Left cardiac atrium (tissue), 4 donors: Measurements from ENCODE around the gene CYP2B6. TPM values are rescaled to one million over a fixed set of nuclear protein-coding genes. Genes with fewer than 3 reads are reported as not detected.
A peak's percentile ranks its signal among the peaks of the same experiment; 100 is the strongest.
"Not testable (repeated sequence)": the region's sequence is repeated elsewhere in the genome, so short reads cannot be mapped to it uniquely, and the experiment has no call there.

Experiments
- ATAC-seq, 2 donors: fragments of 200-7000 bp; cut with Tn5 transposase; one replicate each; pipeline ENCODE4 v1.9.1; 2020; ENCODE audit warnings: mild to moderate bottlenecking in 2 of 2, moderate library complexity in 2 of 2
- DNase-seq: peaks from one replicate; pipeline ENCODE4 v3.0.0-alpha.2; 2020
- intact Hi-C, 2 donors: fragments of 100-400 bp; cut with DNase I; formaldehyde crosslinking; loops; one replicate each; pipeline versions ENCODE4 v1.14.1 to v1.15.1; 2022 to 2023
- long read RNA-seq: library from polyadenylated mRNA; unstranded; transcript quantifications from one replicate; pipeline ENCODE4 v2.0.0, GENCODE V29; 2021
- total RNA-seq, 2 donors: library from RNA; stranded (reverse); fragmentation: NEBNext Ultra II Directional; extraction: Animal tissue kit (Norgen Biotek cat#: 25700); gene quantifications; one replicate each; pipeline ENCODE4 v1.2.1, GENCODE V29; 2021
- donor health status: DM: no; HTN: yes; CAD: no.
- donor health status: DM: no; HTN: yes; CAD: no; lungs with severe emphysema.
- donor health status: DM: yes; HTN: yes; CAD: no.
- donor health status: Dilated cardiomyopathy.

Gene CYP2B6
- total RNA-seq: under 1 TPM in 1 of 2 donors, not detected in 1; 0.12 TPM
- long read RNA-seq: 0 reads

DNA sequence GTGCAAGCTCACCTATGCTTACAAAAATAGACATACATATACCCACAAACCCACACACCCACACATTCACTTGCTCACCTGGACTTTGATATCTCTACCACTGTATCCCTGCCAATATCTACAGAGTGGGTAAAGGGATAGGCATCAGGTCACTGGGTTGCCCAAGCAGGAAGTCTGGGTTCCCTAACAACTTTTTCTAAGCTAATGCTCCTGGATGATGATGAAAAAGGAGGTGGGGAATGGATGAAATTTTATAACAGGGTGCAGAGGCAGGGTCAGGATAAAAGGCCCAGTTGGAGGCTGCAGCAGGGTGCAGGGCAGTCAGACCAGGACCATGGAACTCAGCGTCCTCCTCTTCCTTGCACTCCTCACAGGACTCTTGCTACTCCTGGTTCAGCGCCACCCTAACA is at the start of gene CYP2B6:
Gene CYP2B6 (plus strand): TSS at position 311 of the 410 bp plus-strand sequence. CDS start 24 bp downstream, at position 335.
- intact Hi-C loops: no loop called here
- no peak for ATAC-seq

DNA sequence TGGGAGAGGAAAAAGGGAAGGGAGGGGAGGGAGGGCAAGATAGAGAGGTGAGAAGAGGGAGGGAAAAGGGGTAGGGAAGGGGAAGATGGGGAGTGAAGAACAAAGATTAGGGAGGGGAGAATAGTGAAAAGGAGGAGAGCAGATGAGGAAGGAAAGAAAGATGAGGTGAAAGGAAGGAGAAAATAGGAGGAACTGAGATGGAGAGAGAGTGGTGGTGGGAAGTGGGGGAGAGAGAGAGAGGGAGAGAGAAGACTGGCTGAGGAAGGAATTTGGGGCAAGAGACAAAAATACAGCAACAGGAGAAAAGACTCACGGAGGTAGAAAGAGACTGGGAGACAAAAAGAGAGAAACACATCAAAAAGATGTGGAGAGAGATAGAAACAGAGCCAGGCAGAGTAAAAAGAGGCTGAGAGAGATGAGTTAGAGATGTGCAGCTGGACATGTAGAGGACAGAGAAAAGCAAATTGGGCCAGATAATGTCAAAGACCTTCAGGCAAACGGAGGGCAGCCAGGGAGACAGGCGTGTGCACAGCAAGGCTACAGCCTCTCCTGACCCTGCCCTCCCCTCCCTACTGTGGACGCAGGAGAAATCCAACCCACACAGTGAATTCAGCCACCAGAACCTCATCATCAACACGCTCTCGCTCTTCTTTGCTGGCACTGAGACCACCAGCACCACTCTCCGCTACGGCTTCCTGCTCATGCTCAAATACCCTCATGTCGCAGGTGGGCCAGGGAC is 49.4 kb upstream of the CYP2B6 start:
- ATAC-seq (no peak), DNase-seq (no peak)
- intact Hi-C loops: no loop called here

More for the DNA sequence above, at the start of gene CYP2B6:
- no peak for DNase-seq

DNA sequence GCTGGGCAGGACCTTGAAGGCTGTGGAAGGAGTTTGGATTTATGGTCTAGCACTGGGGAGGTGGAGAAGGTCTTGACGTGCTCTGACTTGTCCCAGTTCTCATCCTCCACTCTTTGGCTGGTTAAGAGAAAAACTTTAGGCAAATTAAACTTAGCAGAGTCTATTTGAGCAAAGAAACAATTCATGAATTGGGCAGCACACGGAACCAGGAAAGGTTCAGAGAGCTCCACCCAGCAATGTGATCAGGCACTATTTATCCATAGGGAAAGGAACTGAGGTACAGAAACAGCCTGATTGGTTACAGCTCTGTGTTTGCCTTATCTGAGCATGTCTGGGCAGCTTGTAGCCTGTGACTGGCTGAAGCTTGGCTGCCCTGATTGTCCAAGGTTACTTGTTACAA is 45.4 kb upstream of the CYP2B6 start:
- ATAC-seq (no peak), DNase-seq (no peak)
- intact Hi-C loops: no loop called here

DNA sequence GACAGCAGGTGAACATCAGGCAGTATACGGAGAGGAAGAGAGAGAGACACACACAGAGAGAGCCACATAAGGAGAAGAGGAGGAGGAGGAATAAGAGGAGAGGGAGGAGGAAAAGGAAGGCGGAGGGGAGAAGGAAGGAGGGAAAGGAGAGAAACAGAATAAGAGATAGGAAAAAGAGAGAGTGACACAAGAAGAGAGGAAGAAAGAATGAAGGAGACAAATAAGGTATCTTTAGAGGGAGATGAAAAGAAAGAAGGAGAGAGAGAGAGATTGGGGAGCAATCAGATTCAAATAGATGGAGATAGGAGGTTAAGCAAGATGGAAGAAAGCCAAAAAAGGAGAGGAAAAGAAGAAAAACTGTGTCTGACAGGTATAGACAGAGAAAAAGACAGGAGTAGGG is 44.0 kb upstream of the CYP2B6 start:
- no peak for ATAC-seq
- DNase-seq: no peak
- intact Hi-C loops: no loop called here

DNA sequence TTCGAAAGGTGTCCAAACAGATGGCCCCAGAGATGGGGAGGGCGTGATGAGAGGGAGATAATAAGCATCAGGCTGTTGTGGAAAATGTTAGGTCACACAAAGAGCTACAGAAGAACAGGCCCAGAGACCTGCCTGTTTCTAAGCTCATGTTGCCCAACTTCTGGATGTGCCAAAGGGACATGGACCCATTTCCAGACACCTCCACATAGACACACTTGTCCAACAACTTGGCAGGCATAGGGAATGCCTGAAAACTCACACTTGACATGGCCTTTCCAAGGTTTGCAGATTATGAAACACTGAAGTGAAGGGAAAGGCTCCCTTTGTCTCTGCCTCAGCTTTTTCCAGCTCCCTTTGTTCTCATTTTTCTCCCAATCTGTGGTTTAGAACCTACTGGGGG is 43.5 kb upstream of the CYP2B6 start:
- ATAC-seq (no peak), DNase-seq (no peak)
- intact Hi-C loops: no loop called here

DNA sequence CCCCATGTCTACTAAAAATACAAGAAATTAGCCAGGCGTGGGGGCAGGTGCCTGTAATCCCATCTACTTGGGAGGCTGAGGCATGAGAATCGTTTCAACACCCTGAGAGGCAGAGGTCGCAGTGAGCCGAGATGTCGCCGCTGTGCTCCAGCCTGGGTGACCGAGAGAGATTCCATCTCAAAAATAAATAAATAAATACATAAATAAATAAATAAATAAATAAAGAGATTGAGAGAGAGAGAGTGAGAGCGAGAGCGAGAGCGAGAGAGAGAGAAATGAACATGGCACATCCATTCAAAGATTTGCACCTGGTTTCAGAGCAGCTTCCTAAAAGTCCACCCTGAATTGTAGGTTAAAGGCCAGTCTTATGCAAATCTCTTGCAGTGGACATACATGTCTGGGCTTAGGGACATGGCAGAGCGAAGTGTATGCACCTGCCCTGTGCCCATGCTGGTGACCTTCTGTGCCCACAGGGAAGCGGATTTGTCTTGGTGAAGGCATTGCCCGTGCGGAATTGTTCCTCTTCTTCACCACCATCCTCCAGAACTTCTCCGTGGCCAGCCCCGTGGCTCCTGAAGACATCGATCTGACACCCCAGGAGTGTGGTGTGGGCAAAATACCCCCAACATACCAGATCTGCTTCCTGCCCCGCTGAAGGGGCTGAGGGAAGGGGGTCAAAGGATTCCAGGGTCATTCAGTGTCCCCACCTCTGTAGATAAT is 42.3 kb upstream of the CYP2B6 start:
- DNase-seq (no peak), ATAC-seq (no peak)
- intact Hi-C loops: no loop called here

DNA sequence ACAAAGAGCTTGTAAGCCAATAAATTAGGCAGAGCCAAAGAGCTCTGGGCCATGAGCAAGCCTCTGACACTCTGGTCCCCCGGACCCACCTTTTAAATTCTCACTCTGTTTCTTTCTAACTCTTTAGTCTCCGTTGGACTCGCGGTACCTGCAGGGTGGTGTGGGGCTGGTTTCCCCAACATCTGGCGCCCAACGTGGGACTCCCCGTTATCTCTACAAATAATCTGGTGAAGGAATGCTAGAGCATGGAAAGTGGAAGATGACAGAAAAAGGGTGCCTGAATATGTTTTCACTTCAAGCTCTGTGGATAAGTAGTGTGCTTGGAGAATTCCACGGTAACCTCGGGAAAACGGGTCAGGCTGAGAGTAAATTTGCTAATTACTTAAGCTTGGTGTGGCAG is 36.5 kb upstream of the CYP2B6 start:
- no peak for ATAC-seq
- DNase-seq: no peak
- intact Hi-C loops: no loop called here

DNA sequence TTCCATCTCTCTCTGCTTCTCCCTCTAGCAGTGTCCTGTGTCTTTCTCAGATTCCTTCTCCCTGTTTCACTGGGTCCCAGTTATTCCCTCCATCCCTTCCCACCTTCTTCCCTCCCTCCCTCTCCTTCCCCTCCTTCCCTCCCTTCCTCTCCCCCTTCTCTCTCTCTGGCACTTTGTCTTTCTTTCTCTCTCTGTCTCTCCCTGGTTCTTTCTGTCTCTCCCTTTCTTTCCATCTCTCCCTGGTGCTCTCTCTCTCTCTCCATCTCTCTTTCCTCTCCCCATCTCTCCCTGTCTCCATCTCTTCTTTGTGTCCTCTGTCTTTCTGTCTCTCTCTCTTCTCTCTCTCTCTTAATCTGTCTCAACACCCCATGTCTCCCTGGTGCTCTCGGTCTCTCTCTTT is 31.7 kb upstream of the CYP2B6 start:
- intact Hi-C loops: no loop called here
- DNase-seq (no peak), ATAC-seq (no peak)

DNA sequence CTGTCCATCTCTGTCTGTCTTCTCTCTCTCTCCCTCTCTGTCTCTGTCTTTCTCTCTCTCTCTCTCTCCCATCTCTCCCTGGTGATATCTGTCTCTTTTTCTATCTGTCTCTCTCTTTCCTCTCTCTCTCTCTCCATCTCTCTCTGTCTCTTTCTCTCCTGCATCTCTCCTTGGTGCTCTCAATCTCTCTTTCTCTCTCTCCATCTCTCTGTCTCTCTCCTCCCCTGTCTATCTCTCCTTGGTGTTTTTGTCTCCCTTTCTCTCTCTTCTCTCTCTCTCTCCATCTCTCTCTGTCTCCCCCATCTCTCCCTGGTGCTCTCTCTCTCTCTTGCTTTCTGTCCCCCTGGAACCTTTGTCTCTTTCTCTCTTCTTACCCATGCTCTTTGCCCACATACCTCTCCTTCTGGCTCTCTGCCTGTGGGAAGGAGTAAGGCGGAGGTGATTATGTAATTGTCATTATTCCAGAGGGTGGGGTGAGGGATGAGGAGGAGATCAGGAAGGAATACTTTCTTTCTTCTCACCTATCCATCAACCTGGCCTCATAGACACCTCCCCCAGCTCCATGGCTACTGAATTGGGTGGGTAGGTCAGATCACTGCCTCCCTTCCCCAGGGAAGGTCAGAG is 30.9 kb upstream of the CYP2B6 start:
- DNase-seq: no peak
- intact Hi-C loops: no loop called here
- ATAC-seq: no peak

DNA sequence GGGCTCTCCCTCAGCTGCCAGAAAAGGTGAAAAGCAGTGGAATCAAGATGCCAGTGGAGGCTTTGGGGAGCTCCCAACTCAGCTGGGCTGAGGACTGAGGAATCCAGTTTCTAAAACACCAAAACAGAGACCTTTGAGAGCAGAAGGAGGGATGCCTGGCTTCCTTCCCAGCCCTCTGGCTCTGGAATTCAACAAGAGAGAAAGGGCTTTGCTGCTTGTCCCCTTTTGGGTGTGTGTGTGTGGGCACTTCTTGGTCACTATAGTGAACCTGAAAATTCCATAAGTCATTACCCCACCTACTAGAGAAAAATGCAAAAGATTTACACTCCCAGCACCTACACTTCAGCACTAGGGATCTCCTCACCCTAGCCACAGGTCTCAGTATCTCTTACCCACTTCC is 30.3 kb upstream of the CYP2B6 start:
- intact Hi-C loops: no loop called here
- no peak for DNase-seq
- no peak for ATAC-seq

DNA sequence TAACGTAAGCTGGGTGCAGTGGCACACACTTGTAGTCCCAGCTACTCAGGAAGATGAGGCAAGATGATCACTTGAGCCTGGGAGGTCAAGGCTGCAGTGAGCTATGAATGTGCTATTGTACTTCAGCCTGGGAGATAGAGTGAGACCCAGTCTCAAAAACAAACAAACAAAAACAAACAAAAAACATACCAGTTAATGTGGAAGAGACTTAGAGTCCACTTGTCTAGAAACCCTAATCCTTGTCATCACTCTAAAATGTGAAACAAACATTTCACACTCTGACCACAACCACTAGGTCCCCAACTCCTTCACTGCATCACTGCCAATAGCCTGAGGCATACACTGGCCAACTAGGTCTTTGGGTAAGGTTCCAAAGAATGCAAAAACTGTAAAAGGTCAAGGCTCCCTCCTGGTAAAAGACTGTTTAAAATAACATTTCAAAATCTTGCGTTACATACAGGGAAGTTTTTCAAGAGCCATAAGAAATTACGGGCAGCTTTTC is 28.6 kb upstream of the CYP2B6 start:
- intact Hi-C loops: no loop called here
- DNase-seq: no peak
- ATAC-seq: peak in 1 of 2 donors; percentile 68

DNA sequence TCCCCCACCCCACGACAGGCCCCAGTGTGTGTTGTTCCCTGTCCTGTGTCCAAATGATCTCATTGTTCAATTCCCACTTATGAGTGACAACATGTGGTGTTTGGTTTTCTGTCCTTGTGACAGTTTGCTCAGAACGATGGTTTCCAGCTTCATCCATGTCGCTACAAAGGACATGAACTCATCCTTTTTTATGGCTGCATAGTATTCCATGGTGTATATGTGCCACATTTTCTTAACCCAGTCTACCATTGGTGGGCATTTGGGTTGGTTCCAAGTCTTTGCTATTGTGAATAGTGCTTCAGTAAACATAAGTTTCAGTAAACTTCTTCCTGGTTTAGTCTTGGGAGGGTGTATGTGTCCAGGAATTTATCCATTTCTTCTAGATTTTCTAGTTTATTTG is 26.7 kb upstream of the CYP2B6 start:
- intact Hi-C loops, ATAC-seq, DNase-seq: not testable (repeated sequence)

DNA sequence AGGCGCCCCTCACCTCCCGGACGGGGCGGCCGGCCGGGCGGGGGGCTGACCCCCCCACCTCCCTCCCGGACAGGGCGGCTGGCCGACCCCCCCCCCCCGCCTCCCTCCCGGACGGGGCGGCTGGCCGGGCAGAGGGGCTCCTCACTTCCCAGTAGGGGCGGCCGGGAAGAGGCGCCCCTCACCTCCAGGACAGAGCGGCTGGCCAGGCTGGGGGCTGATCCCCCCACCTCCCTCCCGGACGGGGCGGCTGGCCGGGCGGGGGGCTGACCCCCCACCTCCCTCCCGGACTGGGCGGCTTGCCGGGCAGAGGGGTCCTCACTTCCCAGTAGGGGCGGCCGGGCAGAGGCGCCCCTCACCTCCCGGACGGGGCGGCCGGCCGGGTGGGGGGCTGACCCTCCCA is 25.7 kb upstream of the CYP2B6 start:
- intact Hi-C loops, ATAC-seq, DNase-seq: not testable (repeated sequence)

DNA sequence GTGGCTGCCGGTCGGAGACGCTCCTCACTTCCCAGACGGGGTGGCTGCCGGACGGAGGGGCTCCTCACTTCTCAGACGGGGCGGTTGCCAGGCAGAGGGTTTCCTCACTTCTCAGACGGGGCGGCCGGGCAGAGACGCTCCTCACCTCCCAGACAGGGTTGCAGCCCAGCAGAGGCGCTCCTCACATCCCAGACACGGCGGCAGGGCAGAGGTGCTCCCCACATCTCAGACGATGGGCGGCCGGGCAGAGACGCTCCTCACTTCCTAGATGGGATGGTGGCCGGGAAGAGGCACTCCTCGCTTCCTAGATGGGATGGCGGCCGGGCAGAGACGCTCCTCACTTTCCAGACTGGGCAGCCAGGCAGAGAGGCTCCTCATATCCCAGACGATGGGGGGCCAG is 24.5 kb upstream of the CYP2B6 start:
- DNase-seq, intact Hi-C loops, ATAC-seq: not testable (repeated sequence)

DNA sequence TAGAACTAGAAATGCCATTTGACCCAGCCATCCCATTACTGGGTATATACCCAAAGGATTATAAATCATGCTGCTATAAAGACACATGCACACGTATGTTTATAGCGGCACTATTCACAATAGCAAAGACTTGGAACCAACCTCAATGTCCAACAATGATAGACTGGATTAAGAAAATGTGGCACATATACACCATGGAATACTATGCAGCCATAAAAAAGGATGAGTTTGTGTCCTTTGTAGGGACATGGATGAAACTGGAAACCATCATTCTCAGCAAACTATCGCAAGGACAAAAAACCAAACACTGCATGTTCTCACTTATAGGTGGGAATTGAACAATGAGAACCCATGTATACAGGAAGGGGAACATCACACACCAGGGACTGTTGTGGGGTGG is 23.0 kb upstream of the CYP2B6 start:
- ATAC-seq, DNase-seq, intact Hi-C loops: not testable (repeated sequence)

DNA sequence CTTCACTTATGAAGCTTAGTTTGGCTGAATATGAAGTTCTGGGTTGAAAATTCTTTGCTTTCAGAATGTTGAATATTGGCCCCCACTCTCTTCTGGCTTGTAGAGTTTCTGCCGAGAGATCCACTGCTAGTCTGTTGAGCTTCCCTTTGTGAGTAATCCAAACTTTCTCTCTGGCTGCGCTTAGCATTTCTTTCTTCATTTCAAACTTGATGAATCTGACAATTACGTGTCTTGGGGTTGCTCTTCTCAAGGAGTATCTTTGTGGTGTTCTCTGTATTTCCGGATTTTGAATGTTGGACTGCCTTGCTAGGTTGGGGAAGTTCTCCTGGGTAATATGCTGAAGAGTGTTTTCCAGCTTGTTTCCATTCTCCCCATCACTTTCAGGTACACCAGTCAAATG is 21.4 kb upstream of the CYP2B6 start:
- DNase-seq, ATAC-seq: not testable (repeated sequence)
- intact Hi-C loops: loop anchor here in 1 of 2 donors (10.0 kb wide), 1 partner anchor 175 kb away; no protein-coding TSS in a partner anchor

DNA sequence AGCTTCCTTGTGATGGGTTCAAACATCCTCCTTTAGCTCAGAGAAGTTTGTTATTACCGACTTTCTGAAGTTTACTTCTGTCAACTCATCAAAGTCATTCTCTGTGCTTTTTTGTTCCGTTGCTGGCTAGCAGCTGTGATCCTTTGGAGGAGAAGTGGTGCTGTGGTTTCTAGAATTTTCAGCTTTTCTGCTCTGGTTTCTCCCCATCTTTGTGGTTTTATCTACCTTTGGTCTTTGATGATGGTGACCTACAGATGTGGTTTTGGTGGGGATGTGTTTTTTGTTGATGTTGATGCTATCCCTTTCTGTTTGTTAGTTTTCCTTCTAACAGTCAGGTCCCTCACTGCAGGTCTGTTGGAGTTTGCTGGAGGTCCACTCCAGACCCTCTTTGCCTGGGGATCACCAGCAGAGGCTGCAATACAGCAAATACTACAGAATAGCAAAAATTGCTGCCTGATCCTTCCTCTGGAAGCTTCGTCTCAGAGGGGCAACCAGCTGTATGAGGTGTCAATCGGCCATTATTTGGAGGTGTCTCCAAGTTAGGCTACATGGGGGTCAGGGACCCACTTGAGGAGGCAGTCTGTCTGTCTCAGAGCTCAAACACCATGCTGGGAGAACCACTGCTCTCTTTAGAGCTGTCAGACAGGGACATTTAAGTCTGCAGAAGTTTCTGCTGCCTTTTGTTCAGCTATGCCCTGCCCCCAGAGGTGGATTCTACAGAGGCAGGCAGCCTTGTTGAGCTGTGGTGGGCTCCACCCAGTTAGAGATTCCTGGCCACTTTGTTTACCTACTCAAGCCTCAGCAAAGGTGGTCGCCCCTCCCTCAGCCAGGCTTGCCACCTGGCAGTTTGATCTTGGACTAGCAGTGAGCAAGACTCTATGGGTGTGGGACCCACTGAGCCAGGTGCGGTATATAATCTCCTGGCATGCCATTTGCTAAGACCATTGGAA is 20.4 kb upstream of the CYP2B6 start:
- intact Hi-C loops: loop anchor here in 1 of 2 donors (10.0 kb wide), 1 partner anchor 174 kb away; no protein-coding TSS in a partner anchor
- not testable (repeated sequence) for DNase-seq, ATAC-seq

DNA sequence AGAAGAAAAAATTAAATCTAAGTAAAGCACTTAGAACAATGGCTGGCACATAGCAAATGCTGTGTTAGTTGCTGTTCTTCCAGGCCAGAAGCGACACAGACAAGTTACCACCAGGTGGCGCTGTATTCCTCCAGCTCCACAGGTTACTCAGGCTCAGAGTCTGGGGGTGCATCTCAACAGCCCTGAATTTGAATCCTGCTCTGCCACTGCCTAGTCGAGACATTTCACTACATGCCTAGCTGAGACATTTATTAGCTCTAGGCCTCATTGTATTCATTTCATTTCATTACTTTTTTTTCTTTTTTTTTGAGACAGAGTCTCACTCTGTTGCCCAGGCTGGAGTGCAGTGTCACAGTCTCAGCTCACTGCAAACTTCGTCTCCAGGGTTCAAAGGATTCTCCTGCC is 16.4 kb upstream of the CYP2B6 start:
- intact Hi-C loops: loop anchor here in 1 of 2 donors (10.0 kb wide), 1 partner anchor 170 kb away; no protein-coding TSS in a partner anchor
- ATAC-seq: peak; percentile 58 to 79

More for the DNA sequence above, 16.4 kb upstream of the CYP2B6 start:
- peak; percentile 62 for DNase-seq
